GM12891 (cell line): ENCODE measurements around the gene BCL11B.

Experiments used
- POLR2A ChIP-seq: IDR thresholded peaks from 2 replicates; pipeline ENCODE4 v1.6.1; 2011; ENCODE audit warnings: low read depth, low read length, control low read depth
- POLR2AphosphoS5 ChIP-seq: IDR thresholded peaks from 2 replicates; pipeline ENCODE4 v1.6.1; 2011; ENCODE audit warnings: low read depth, low read length, control low read depth

- TF ChIP-seq POLR2A (no peak), POLR2AphosphoS5 (no peak)
Measured at GRCh38 chr14:99119554-99120525, 152.2 kb downstream of the BCL11B start.
